NCI-H524 (cell line): ENCODE measurements around the gene P2RY11.
A peak's percentile ranks its signal among the peaks of the same experiment; 100 is the strongest.

ENCODE experiments used
- DNase-seq, 2 experiments: peaks; one replicate each; lab custom pipeline; 2025; lab: John Stamatoyannopoulos, UW

P2RY11 gene

DNA sequence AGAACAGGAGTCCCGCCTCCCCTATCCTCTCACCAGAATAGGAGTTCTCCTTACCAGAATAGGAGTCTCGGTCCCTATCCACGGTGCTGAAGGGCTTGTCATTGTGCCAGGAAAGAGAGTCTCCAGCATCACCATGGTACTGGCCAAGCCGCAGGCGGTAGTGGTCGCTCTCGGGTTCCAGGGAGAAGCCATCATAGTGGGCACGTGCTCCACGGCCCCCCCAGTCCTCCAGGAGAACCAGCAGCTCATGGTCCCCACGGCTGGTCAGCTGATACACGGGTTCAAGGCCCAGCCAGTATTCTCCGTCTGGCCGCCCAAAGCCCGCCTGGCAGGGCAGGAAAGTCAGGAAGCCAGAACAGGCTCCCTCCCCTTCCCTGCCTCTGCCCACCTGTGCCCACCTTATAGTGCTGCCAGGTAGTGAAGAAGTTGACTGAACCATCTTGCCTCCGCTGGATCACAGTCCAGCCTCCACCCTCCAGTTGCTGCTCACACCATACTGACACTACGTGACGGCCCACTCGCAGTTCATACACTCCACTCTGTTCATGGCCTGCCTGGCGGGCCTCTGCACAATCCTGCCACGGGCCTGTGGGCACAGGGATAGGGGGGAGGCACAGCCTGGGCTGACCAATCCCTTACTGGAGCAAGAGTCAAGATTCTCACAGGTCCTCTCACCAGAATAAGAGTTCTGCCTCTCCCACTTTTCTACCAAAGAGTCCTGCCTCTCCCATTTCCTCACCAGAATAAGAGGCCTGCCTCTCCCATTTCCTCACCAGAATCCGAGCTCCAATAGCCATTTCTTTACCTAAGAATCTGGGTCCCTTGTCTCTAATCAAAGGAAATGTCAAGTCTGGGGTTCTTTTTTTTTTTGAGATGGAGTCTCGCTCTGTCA is 18.0 kb upstream of the P2RY11 start:
- DNase-seq, result no peak

DNA sequence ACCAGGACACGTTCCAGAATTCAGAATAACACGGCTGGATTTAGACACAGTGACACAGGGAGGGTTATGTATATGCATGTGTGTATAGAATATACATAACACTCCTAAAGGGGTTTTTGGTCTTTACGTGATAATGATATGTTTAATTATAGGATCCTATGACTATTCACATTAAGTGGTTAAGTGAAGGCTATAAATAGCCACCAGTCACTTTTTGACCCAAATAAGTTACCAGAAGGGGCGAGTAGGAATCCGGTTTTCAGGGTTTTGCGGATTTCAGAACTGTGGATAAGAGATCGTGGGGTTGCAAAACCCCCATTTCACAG is 15.9 kb upstream of the P2RY11 start:
- DNase-seq, result no peak

DNA sequence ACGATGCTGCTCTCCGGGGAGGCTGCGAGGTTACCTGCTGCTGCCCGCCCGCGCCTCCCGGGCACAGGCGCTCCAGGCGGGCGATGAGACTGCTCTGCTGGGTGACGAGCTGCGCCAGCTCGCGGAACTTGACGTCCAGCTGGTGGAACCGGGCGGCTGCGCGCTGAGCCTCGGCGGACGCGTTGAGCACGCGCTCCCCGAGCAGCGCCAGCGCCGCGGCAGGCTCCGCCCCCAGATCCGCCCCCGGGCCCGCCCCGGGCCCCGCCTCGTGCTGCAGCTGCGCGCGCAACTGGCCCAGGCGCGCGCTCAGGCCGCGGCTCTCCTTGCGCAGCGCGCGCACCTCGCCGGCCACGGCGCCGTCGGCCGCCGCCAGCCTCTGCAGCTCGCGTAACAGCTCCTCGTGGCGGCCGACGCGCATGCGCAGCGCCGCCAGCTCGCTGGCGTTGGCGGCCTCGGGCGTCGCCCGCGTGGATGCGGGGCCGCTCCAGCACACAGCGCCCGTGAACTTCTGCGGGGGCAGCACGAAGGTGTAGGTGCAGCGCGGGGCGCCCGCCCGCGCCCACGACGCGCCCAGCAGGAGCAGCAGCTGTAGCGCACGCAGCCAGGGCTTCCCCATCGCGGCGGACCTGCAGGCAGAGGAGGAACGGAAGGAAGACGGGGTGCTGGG is 15.4 kb upstream of the P2RY11 start:
- peak; percentile 85 to 95 for DNase-seq

DNA sequence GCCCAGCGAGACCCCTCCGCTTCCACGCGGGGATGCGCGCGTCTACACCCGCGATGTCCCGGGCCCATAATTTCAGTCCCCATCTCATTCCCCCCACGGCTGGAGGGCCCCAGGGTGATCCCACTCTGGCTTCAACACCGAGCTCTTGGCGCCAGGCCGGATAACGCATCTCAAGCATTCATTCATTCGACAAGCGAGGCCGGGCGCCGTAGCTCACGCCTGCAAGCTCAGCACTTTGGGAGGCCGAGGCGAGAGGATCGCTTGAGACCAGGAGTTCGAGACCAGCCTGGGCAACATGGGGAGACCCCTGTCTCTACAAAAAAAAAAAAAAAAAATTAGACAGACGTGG is 14.9 kb upstream of the P2RY11 start:
- no peak for DNase-seq

DNA sequence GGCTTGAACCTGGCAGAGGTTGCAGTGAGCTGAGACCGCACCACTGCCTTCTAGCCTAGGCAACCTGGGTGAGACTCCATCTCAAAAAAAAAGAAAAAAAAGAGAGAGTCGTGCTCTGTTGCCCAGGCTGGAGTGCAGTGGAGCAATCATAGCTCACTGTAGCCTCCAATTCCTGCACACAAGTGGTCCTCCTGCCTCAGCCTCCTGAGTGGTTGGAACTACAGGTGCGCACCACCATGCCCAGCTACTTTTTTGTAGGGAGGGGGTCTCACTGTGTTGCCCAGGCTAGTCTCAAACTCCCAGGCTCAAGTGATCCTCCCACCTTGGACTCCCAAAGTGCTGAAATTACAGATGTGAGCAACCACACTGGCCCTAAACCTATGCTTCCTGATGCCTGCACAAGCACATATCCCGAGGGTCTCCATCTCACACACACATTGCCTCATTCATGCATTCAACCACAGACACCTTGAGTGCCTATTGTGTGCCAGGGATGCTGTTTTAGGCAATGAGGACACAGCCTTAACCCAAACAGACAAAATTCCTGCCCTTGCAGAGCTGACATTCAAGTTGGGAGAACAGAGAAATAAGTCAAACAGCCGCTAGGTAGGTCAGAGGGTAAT is 11.2 kb upstream of the P2RY11 start:
- DNase-seq, result no peak

DNA sequence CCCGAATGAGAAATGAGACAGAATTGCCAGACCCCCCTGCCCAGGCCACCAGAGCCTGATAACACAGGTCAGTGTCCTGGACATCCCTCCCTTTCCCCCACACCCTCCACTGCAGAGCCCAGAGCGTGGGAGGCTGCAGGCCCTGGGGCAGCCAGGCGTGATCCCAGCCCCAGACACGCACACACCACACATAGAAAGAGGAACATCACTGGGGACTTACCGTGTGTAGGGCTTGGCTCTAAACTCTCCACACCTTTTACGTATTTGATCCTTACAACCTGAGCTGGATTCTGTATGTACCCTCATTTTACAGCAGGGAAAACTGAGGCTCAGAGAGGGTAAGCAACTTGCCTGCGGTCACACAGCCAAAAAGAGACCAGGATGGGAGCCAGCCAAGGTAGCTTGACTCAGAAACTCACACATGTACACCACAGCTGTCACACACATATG is 8.7 kb upstream of the P2RY11 start:
- DNase-seq, result no peak

DNA sequence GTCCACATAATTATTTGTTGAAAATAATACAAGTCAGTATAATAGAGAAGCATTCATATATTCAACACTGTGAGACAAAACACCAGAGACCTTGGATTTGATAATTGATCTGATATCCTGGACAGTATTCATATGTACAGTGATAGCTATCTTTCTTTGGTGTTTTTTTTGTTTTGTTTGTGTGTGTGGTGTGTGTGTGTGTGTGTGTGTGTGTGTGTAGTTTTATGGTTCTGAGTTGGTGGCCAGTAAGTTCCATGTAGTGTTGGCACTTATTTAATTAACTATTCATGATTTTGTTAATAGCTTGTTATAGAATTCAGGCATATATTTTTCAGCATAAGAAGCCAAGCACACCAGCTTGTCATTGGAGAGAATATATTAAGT is 7.4 kb upstream of the P2RY11 start:
- DNase-seq, result no peak

DNA sequence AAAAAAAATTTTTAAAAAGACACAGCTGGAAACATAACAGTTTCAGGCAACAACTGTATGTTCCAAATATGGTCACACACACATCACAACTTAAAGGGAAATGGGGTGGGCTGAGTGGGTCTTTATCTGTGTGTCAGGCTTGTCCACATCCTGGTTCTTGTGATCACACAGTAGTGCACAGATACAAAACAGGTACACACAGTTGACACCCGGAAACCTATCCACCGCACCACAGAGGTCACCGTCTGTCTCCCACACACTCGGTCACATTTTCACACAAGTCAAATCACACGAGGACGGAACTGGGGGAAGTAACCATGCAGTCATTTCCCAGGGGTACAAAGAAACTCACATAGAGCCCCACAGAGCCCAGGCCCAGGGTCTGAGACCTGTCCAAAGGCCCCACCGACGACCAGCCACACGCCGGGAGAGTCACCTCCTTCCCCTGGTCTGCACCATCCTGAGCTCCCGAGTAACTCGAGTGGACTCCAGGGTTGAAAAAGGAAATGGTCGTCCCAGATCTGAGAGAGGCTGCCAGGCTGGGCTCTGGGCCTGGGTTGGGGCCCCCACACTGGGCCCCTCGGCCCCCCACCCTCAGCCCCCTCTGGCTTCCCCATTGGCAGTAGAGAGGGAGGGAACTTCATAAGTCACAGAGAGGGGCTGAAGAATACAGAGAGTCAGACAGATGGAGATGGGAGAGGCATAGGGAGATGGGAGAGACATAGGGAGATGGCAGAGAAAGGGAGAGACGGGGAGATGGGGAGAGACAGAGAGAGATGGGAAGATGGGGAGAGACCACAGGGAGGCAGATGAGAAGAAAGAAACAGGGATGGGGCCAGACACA is 6.6 kb upstream of the P2RY11 start:
- DNase-seq, result no peak

DNA sequence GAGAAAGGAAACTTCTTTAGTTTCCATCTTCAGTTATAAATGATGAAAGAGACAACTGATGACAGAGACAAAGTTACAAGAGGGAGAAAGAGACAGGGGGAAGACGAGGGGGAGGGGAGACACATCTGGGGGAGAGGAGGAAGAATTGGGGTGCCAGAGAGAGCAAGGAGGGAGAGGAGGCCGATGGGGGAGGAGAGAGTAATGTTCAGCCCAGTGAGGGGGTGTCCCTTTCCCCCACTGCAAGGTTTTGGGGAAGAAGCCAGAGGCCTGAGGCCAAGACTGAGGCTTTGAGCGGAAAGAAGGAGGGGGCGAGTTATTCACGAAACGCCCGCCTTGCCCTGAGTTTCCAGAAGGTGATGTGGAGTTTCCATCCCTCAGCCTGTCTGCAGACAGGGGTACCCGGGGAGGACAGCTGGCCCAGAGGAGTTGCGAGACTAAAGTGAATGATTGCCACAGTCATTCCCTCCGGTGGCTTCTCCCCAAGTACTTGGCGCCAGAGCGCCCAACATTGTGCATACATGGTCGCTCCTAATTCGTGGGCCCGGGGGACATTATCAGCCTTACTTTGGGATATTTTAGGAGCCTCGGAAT is 5.9 kb upstream of the P2RY11 start:
- DNase-seq, result no peak

DNA sequence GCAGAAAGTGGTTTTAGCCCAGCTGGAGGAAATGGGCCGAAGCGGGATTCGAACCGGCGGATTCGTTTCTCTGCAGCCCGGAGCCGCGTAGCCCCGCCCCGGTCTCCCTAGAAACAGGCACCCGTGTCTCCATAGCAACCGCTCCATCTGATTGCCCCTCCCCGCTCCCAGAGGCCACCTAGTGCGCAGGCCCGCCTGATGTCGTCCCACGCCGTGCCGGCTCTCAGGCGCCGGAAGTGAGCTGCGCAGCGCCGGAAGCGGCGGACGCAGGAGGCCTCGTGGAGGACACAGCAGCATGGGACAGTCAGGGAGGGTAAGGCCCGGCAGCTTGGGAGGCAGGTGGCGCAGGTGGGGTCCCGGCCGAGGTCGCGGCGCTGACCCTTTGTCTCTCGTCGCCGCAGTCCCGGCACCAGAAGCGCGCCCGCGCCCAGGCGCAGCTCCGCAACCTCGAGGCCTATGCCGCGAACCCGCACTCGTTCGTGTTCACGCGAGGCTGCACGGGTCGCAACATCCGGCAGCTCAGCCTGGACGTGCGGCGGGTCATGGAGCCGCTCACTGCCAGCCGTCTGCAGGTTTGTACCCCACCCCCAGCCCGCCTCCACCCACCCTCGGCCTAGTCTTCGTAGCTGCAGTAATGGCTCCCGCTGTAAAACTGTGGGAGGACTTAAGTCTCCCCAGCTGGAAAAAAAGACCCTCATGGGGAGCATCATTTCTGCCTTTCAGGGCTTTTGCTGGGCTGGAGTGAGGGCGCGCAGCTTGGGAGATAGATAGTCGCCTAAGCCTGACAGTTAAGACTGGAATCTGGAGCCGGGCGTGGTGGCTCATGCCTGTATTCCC is 5.2 kb upstream of the P2RY11 start, which contains the start of gene PPAN:
Gene PPAN, plus strand, starts transcription at position 263 of the 837 bp plus-strand sequence. Its CDS starts 33 bp downstream, at position 296.
- DNase-seq, result peak; percentile 96 to 99

DNA sequence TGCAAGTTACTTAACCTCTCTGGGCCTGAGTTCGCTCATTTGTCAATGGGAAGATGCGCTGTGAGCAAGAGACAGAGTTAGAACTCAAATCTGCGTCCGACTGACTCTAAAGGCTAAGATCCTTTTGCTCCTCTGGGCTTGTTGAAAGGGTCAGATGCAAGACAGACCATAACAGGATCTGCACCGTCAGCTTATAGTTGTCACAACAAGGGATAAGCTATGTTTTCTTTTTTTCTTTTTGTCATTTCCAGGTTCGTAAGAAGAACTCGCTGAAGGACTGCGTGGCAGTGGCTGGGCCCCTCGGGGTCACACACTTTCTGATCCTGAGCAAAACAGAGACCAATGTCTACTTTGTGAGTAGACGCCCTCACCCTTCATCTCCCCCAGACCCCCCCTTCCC is 4.2 kb upstream of the P2RY11 start:
- no peak for DNase-seq

DNA sequence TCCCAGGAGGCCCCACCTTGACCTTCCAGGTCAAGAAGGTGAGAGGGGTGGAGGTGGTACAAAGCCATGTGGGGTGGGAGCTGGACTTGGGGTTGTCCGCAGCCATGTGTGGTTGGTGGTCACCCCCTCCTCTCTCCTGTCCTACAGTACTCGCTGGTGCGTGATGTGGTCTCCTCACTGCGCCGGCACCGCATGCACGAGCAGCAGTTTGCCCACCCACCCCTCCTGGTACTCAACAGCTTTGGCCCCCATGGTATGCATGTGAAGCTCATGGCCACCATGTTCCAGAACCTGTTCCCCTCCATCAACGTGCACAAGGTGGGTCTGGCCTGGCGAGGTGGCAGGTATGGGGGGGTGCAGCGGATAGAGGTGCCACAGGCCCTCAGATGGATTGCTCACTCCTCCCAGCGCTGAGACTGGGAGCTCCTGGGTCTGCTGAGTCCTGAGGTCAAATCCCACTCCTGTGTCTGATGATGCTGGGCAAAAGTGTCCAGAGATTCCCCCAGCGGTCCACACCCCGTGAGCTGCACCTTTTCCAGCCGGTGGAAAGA is 3.6 kb upstream of the P2RY11 start:
- DNase-seq, result no peak

DNA sequence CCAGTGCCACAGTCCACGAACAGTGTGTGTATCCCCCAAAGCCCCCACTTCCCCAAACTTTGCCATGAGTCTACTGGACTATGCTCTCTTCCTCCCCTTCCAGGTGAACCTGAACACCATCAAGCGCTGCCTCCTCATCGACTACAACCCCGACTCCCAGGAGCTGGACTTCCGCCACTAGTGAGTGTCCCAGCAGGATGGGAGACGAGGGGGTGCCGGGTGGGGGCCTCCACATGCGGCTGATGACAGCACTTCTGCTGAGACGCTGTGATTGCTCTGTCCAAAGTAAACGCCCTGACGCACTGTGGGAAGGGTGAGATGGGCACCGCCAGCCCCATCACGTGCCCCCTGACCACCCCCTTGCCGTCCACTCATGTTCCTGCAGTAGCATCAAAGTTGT is 2.0 kb upstream of the P2RY11 start:
- no peak for DNase-seq

DNA sequence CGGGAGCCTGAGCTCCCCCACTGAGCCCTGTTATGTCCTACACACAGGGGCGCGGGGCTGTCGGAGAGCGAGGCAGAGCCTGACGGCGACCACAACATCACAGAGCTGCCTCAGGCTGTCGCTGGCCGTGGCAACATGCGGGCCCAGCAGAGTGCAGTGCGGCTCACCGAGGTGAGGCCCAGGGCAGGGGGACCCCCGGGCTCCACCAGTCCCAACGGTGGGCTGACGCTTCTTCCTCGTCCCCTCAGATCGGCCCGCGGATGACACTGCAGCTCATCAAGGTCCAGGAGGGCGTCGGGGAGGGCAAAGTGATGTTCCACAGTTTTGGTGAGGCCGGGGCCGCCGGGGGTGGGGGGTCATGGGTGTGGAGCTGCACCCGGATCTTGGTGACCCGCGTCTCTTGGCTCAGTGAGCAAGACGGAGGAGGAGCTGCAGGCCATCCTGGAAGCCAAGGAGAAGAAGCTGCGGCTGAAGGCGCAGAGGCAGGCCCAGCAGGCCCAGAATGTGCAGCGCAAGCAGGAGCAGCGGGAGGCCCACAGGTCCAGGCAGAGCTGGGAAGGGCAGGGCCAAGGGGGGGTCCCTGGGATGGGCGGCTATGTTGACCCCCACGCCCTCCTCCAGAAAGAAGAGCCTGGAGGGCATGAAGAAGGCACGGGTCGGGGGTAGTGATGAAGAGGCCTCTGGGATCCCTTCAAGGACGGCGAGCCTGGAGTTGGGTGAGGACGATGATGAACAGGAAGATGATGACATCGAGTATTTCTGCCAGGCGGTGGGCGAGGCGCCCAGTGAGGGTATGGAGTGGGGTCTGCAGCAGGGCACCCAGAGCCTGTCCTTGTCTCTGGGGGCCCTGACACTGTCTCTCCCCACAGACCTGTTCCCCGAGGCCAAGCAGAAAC is 1.2 kb upstream of the P2RY11 start:
- DNase-seq, result no peak

DNA sequence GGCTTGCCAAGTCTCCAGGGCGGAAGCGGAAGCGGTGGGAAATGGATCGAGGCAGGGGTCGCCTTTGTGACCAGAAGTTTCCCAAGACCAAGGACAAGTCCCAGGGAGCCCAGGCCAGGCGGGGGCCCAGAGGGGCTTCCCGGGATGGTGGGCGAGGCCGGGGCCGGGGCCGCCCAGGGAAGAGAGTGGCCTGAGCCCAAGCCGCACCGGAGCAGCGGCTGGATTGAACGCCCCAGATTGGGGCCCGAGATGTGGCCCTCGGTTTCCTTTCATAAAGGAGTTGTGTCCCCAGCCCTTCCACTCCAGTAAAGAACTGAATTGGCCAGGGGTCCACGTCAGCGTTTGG is 548 bp upstream of the P2RY11 start:
- no peak for DNase-seq

DNA sequence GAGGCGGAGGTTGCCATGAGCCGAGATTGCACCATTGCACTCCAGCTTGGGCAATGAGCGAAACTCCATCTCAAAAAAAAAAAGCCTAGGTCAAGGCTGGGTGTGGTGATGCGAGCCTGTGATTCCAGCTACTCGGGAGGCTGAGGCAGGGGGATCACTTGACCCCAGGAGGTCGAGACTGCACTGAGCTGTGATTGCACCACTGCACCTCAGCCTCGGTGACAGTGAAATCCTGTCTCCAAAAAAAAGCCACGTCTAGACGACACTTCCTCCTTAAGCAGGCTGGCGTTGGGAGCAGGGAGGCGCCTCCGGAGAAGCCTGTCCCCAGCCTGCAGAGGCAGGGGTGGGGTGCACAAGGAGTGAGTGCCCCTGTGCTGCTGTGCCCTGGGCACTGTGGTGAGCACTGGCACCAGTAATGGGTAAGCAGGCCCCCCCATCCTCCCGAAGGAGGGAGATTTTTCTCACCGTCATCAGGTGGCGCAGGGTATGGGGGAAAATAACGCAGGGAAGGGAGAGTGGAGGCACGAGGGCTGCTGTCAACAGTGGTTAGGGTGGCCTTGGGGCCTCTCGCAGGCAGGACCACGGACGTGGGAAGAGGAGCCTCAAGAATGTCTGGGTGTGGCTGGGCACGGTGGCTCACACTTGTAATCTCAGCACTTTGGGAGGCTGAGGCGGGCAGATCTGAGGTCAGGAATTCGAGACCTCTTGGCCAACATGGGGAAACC is 706 bp downstream of the P2RY11 start:
- no peak for DNase-seq

DNA sequence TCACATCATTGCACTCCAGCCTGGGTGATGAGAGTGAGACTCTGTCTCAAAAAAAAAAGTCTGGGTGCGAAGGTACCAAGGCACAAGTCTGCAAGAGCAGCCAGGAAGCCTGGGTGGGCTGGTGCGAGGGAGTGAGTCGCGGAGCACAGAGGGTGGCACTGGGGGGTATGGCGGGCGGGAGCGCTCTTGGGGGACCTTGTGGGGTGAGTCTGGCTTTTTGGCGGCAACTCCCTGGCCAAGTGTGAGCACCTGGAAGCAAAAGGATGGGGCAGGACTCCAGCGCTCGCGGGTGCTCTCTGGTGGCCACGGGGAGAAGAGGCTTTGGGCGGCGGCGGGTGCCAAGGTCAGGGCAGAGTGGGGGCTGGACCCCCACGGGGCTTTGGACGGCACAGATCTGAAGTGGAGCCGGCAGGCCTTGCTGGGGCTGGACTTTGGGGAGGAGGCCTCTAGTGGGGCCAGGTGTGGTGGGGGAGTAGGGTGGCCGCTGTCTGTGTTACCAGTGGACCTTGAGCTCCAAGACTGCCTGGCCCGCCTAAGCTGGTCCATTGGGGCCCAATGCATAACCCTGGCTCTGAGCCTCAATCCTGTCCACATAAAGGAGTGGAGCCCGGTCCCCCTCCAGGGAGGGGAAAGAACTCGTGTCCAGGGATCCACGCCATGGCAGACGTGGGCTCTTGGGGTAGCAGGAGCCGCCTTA is 1.6 kb downstream of the P2RY11 start:
- peak; percentile 28 to 69 for DNase-seq

DNA sequence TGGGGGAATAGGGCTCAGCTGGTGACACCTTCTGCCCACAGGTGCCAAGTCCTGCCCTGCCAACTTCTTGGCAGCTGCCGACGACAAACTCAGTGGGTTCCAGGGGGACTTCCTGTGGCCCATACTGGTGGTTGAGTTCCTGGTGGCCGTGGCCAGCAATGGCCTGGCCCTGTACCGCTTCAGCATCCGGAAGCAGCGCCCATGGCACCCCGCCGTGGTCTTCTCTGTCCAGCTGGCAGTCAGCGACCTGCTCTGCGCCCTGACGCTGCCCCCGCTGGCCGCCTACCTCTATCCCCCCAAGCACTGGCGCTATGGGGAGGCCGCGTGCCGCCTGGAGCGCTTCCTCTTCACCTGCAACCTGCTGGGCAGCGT is 2.1 kb downstream of the P2RY11 start:
- peak in 1 of 2 experiments; percentile 38 for DNase-seq
